K562 (cell line): ENCODE data around the gene GORASP1. TPM values are rescaled to one million over a fixed set of nuclear protein-coding genes. Genes with fewer than 3 reads are reported as not detected.

Source experiments
- ATAC-seq: fragments of 200-7000 bp; cut with Tn5 transposase; 3 replicates; pipeline ENCODE4 v1.9.1; 2020; ENCODE audit warnings: moderate library complexity
- BruUV-seq: library from RNA; stranded (reverse); fragments of 400-500 nt; replicated peaks from 2 replicates; lab custom pipeline; 2021; lab: Mats Ljungman, UMichigan
- CTCF ChIA-PET: fragments of 300-600 bp; formaldehyde crosslinking; extraction: SDS; loops from one replicate; lab custom pipeline; 2021; ENCODE audit warnings: low intra/inter-chr PET ratio; lab: Yijun Ruan, JAX
- POLR2A ChIA-PET: fragments of 300-600, 350-650 bp; sonication (Branson Sonifier 250); formaldehyde crosslinking; extraction: SDS; loops from one replicate; lab custom pipeline; 2021; ENCODE audit warnings: antibody characterized with exemption, inconsistent platforms; lab: Yijun Ruan, JAX
- DNase-seq, 4 experiments: peaks; one replicate each; pipeline versions ENCODE4 v3.0.0 to v3.0.0-alpha.2; 2011 to 2018; ENCODE audit warnings: low spot score in 3 of 4, mixed read lengths in 3 of 4; ENCODE audit errors: extremely low read depth in 1 of 4
- FAIRE-seq: peaks from 2 replicates; lab custom pipeline; 2011; peaks lifted over from hg19 to GRCh38; lab: Jason Lieb, UNC
- H2AFZ ChIP-seq: 2 replicates; pipeline ENCODE4 v1.6.0; 2011; ENCODE audit warnings: low read depth, low read length, control low read depth, inconsistent platforms
- H3K27ac ChIP-seq: fragments of 200-600 bp; 3 replicates; pipeline ENCODE4 v1.8.0; 2011; ENCODE audit warnings: low read depth, mild to moderate bottlenecking, control low read depth, inconsistent platforms, low read length, moderate library complexity, mixed read lengths; ENCODE audit errors: extremely low read depth
- H3K27me3 ChIP-seq, 2 experiments: fragments of 300-600 bp in 1 of 2; 2 replicates in 1 of 2; 3 replicates in 1 of 2; pipeline versions ENCODE4 v1.6.0 to v1.8.0; 2011; ENCODE audit warnings: inconsistent platforms in 2 of 2, low read length in 2 of 2, mild to moderate bottlenecking in 1 of 2, mixed read lengths in 1 of 2, moderate library complexity in 1 of 2; ENCODE audit not compliant: control insufficient read depth in 2 of 2, insufficient read depth in 2 of 2
- H3K36me3 ChIP-seq: fragments of 300-600 bp; 3 replicates; pipeline ENCODE4 v1.8.0; 2011; ENCODE audit warnings: mild to moderate bottlenecking, low read length, inconsistent platforms; ENCODE audit not compliant: control insufficient read depth, insufficient read depth
- H3K4me1 ChIP-seq, 2 experiments: fragments of 200-600 bp in 1 of 2; replicated peaks in 1 of 2; 2 replicates in 1 of 2; 3 replicates in 1 of 2; pipeline versions ENCODE4 v1.5.1 to v1.8.0; 2011; ENCODE audit warnings: inconsistent platforms in 2 of 2, low read length in 2 of 2, mild to moderate bottlenecking in 1 of 2, mixed read lengths in 1 of 2, moderate library complexity in 1 of 2; ENCODE audit not compliant: control insufficient read depth in 2 of 2, insufficient read depth in 2 of 2
- H3K4me2 ChIP-seq: 2 replicates; pipeline ENCODE4 v1.6.1; 2011; ENCODE audit warnings: low read length, control low read depth, inconsistent platforms, mixed read lengths; ENCODE audit not compliant: insufficient read depth
- H3K4me3 ChIP-seq: fragments of 200-600 bp; sonication (generic), shearing (Covaris generic); 2 replicates; pipeline ENCODE4 v1.5.1; 2016; ENCODE audit warnings: control low read depth, inconsistent platforms
- H3K79me2 ChIP-seq: fragments of 200-600 bp; 3 replicates; pipeline ENCODE4 v1.8.0; 2011; ENCODE audit warnings: low read length, inconsistent platforms; ENCODE audit not compliant: control insufficient read depth, insufficient read depth
- H3K9ac ChIP-seq, 2 experiments: 2 replicates each; pipeline versions ENCODE4 v1.6.0 to v1.6.1; 2011; ENCODE audit warnings: low read depth in 2 of 2, low read length in 2 of 2, control low read depth in 1 of 2, inconsistent platforms in 1 of 2, mild to moderate bottlenecking in 1 of 2, mixed read lengths in 1 of 2; ENCODE audit not compliant: insufficient read depth in 1 of 2
- H3K9me1 ChIP-seq: one replicate; pipeline ENCODE4 v1.6.0; 2011; ENCODE audit warnings: inconsistent platforms, mild to moderate bottlenecking, low read length, moderate library complexity; ENCODE audit not compliant: control insufficient read depth, insufficient read depth
- H3K9me3 ChIP-seq: replicated peaks from 2 replicates; pipeline ENCODE4 v1.5.1; 2011; ENCODE audit warnings: low read depth, low read length, inconsistent platforms; ENCODE audit not compliant: control insufficient read depth, insufficient read depth
- H4K20me1 ChIP-seq: replicated peaks from 2 replicates; pipeline ENCODE4 v1.6.1; 2011; ENCODE audit warnings: low read length, inconsistent platforms, mixed read lengths; ENCODE audit not compliant: control insufficient read depth, insufficient read depth
- KAT7 ChIP-seq: sonication (generic); formaldehyde crosslinking; IDR thresholded peaks from 2 replicates; pipeline ENCODE4 v1.8.0; 2022; ENCODE audit warnings: missing genetic modification reagents, mild to moderate bottlenecking, borderline replicate concordance
- KLF6 ChIP-seq: fragments of 250-450 bp; sonication (Bioruptor Pico); IDR thresholded peaks from 2 replicates; pipeline ENCODE4 v1.4.0; 2020; ENCODE audit warnings: mild to moderate bottlenecking, moderate library complexity, borderline replicate concordance
- LCOR ChIP-seq: sonication (generic); formaldehyde crosslinking; IDR thresholded peaks from 2 replicates; pipeline ENCODE4 v1.8.0; 2022; ENCODE audit warnings: mild to moderate bottlenecking, missing genetic modification reagents
- MEF2D ChIP-seq: conservative IDR thresholded peaks from 2 replicates; pipeline ENCODE4 v1.6.1; 2016; ENCODE audit warnings: low read depth, missing genetic modification characterization, missing compliant biosample characterization
- PHB ChIP-seq: fragments of 250-450 bp; sonication (Bioruptor Pico); IDR thresholded peaks from 2 replicates; pipeline ENCODE4 v1.5.0; 2021
- SAFB ChIP-seq: fragments of 200-400 bp; formaldehyde crosslinking; IDR thresholded peaks from 2 replicates; pipeline ENCODE4 v1.6.1; 2017; ENCODE audit warnings: low read depth, low read length, borderline replicate concordance
- TAL1 ChIP-seq: fragments of 450-650 bp; IDR thresholded peaks from 2 replicates; pipeline ENCODE4 v1.6.1; 2016; ENCODE audit warnings: mild to moderate bottlenecking
- TFAM ChIP-seq: fragments of 250-450 bp; sonication (Bioruptor Pico); conservative IDR thresholded peaks from 2 replicates; pipeline ENCODE4 v1.5.0; 2021; ENCODE audit warnings: mild to moderate bottlenecking, moderate library complexity
- ZKSCAN1 ChIP-seq: fragments of 150-350 bp; IDR thresholded peaks from 2 replicates; pipeline ENCODE4 v1.6.1; 2016; ENCODE audit warnings: low read depth, low read length
- ZNF165 ChIP-seq: fragments of 250-450 bp; sonication (Bioruptor Pico); IDR thresholded peaks from 2 replicates; pipeline ENCODE4 v1.4.0; 2020; ENCODE audit warnings: borderline replicate concordance
- ZNF347 ChIP-seq: fragments of 450-650 bp; formaldehyde crosslinking; IDR thresholded peaks from 2 replicates; pipeline ENCODE4 v1.4.0; 2020; ENCODE audit warnings: low read depth, mild to moderate bottlenecking, moderate library complexity
- ZNF696 ChIP-seq: fragments of 250-450 bp; sonication (Bioruptor Pico); conservative IDR thresholded peaks from 2 replicates; pipeline ENCODE4 v1.4.0; 2020; ENCODE audit warnings: mild to moderate bottlenecking, moderate library complexity
- ZNF717 ChIP-seq: fragments of 250-450 bp; sonication (Bioruptor Pico); IDR thresholded peaks from 2 replicates; pipeline ENCODE4 v1.5.0; 2021
- WGBS: fragments of 100-300 bp; shearing (Covaris generic); methylation state at CpG from one replicate; pipeline ENCODE4 v1.1.6; 2016; ENCODE audit warnings: low coverage, mixed read lengths; ENCODE audit not compliant: insufficient coverage; ENCODE audit errors: missing lambda C conversion rate; 5-methylcytosine and 5-hydroxymethylcytosine counted together
- in situ Hi-C: fragments of 300-500 bp; cut with MboI; formaldehyde crosslinking; loops from 4 replicates; pipeline ENCODE4 v1.15.0; 2018; ENCODE audit warnings: inconsistent platforms, mixed read lengths
- intact Hi-C: fragments of 100-400 bp; cut with micrococcal nuclease; formaldehyde crosslinking; loops from 2 replicates; pipeline ENCODE4 v1.14.2; 2022
- polyA plus RNA-seq, 8 experiments: library from polyadenylated mRNA; depleted of rRNA in 4 of 8; stranded (reverse) in 5 of 8; unstranded in 3 of 8; fragments of >200 nt; fragmentation: Nextera tagmentation in 2 of 8; fragmentation: Illumina TruSeq in 1 of 8; extraction: Ambion mirVana in 2 of 8; extraction: Trizol in 1 of 8; gene quantifications; 2 replicates each; pipeline versions ENCODE4 v1.2.1 to v1.2.3, GENCODE V29; 2011 to 2014; ENCODE audit warnings: inconsistent platforms in 1 of 8, missing spikeins in 1 of 8
- total RNA-seq, 7 experiments: library from RNA; depleted of rRNA in 6 of 7; stranded (reverse); fragments of >200 nt in 6 of 7; fragmentation: Illumina TruSeq in 2 of 7; extraction: Trizol in 2 of 7; gene quantifications; 2 replicates each; pipeline versions ENCODE4 v1.2.1 to v1.2.3, GENCODE V29; 2011 to 2021; ENCODE audit warnings: low replicate concordance in 1 of 7
- TF ChIP-seq, protein P1 (sequence below): IDR thresholded peaks from 2 replicates; pipeline ENCODE4 v1.6.1; 2016; ENCODE audit warnings: missing genetic modification characterization, missing compliant biosample characterization
- TF ChIP-seq, protein P2 (sequence below): fragments of 250-450 bp; sonication (Bioruptor Pico); IDR thresholded peaks from 2 replicates; pipeline ENCODE4 v1.4.0; 2020
- TF ChIP-seq, protein P3 (sequence below), 2 experiments: fragments of 150-350 bp in 1 of 2; IDR thresholded peaks; 2 replicates each; pipeline ENCODE4 v1.6.1; 2012 to 2016; ENCODE audit warnings: low read depth in 2 of 2, low read length in 2 of 2, mild to moderate bottlenecking in 1 of 2, moderate library complexity in 1 of 2

GORASP1 gene
- total and polyA plus RNA-seq, 9 of the 15 experiments (the other 6 are each of a cell fraction or from before 2014, with no cell fraction given): 8.4 to 87.9 (median 67.6) TPM

DNA sequence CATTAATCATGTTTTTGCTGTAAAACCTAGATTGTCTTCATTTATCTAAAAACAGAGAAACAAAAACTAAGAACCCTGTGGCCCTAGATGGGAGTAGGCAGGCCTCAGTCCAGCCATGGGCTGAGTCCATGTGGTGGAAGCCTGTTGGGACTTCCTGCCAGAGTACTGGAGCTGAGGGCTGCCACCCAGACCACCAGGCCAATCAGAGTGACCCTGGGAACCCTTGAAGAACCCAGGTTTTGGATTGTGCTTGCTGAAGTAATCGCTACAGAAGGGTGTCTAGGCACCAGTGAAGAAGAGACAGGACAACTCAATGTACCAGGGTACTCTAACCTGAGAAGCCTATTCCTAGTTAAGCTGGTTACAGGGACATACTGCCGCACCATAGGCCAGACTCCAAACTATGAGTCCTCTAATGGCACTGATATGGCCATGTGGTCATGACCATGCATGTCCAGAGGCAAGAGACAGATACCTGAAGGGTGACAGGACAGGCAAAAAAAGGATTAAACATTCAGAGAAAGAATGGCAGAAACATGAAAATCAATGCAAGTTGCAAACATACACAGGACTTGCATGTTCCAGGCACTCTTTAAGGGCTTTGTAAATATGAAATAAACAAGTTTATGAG lies 33.0 kb upstream of the GORASP1 start:
- peak; percentile 37 for ATAC-seq
- Histone ChIP-seq H4K20me1 (peaks cover 29% of the 10 kb centered on the region), H3K4me2 (no peak overlapping the region), H3K4me1 (peaks cover 8 to 23% of the 10 kb centered on the region in 2 experiments; a peak in 4 of 5 replicates), H3K27ac (no peak overlapping the region), H3K9me1 (no peaks in the 10 kb centered on the region), H3K9ac (no peak overlapping the region; a peak in 1 of 4 replicates), H3K79me2 (no peaks in the 10 kb centered on the region), H3K4me3 (no peak overlapping the region), H3K36me3 (peaks cover 55% of the 10 kb centered on the region), H3K27me3 (no peaks in the 10 kb centered on the region), H2AFZ (no peak overlapping the region), H3K9me3 (no peaks in the 10 kb centered on the region)
- ChIA-PET POLR2A (interaction anchor here (0.5 to 2.5 kb wide), 8 partner anchors 8 to 78 kb away, joined by 3 to 21 read pairs (median 4); no protein-coding TSS in a partner anchor), CTCF (no interaction called here)
- no peak for DNase-seq
- peak; percentile 61 for FAIRE-seq
- no peak for TF ChIP-seq ZNF717 (CRISPR knock-in tag)
- TF ChIP-seq ZNF347 (CRISPR knock-in tag): no peak
- TF ChIP-seq LCOR (CRISPR knock-in tag): no peak
- no peak for TF ChIP-seq PHB (CRISPR knock-in tag)
- no peak for TF ChIP-seq ZNF165 (CRISPR knock-in tag)
- TF ChIP-seq MEF2D: no peak
- TF ChIP-seq, protein P1, sequence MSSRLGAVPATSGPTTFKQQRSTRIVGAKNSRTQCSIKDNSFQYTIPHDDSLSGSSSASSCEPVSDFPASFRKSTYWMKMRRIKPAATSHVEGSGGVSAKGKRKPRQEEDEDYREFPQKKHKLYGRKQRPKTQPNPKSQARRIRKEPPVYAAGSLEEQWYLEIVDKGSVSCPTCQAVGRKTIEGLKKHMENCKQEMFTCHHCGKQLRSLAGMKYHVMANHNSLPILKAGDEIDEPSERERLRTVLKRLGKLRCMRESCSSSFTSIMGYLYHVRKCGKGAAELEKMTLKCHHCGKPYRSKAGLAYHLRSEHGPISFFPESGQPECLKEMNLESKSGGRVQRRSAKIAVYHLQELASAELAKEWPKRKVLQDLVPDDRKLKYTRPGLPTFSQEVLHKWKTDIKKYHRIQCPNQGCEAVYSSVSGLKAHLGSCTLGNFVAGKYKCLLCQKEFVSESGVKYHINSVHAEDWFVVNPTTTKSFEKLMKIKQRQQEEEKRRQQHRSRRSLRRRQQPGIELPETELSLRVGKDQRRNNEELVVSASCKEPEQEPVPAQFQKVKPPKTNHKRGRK (tag): no peak
- TF ChIP-seq, protein P2, sequence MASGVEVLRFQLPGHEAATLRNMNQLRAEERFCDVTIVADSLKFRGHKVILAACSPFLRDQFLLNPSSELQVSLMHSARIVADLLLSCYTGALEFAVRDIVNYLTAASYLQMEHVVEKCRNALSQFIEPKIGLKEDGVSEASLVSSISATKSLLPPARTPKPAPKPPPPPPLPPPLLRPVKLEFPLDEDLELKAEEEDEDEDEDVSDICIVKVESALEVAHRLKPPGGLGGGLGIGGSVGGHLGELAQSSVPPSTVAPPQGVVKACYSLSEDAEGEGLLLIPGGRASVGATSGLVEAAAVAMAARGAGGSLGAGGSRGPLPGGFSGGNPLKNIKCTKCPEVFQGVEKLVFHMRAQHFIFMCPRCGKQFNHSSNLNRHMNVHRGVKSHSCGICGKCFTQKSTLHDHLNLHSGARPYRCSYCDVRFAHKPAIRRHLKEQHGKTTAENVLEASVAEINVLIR (CRISPR knock-in tag): no peak
- TF ChIP-seq TAL1: no peak
- no peak for TF ChIP-seq SAFB
- TF ChIP-seq, protein P3, sequence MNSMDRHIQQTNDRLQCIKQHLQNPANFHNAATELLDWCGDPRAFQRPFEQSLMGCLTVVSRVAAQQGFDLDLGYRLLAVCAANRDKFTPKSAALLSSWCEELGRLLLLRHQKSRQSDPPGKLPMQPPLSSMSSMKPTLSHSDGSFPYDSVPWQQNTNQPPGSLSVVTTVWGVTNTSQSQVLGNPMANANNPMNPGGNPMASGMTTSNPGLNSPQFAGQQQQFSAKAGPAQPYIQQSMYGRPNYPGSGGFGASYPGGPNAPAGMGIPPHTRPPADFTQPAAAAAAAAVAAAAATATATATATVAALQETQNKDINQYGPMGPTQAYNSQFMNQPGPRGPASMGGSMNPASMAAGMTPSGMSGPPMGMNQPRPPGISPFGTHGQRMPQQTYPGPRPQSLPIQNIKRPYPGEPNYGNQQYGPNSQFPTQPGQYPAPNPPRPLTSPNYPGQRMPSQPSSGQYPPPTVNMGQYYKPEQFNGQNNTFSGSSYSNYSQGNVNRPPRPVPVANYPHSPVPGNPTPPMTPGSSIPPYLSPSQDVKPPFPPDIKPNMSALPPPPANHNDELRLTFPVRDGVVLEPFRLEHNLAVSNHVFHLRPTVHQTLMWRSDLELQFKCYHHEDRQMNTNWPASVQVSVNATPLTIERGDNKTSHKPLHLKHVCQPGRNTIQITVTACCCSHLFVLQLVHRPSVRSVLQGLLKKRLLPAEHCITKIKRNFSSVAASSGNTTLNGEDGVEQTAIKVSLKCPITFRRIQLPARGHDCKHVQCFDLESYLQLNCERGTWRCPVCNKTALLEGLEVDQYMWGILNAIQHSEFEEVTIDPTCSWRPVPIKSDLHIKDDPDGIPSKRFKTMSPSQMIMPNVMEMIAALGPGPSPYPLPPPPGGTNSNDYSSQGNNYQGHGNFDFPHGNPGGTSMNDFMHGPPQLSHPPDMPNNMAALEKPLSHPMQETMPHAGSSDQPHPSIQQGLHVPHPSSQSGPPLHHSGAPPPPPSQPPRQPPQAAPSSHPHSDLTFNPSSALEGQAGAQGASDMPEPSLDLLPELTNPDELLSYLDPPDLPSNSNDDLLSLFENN (IDR thresholded peaks at IDR 0.05; ENCODE audit: low read depth in 2 of 2, low read length in 2 of 2): no peak
- TF ChIP-seq KAT7 (CRISPR knock-in tag): no peak
- no peak for TF ChIP-seq TFAM (CRISPR knock-in tag)
- TF ChIP-seq ZNF696: no peak
- no peak for TF ChIP-seq KLF6 (CRISPR knock-in tag)
- no peak for TF ChIP-seq ZKSCAN1
- BruUV-seq: no TSS peak
- intact Hi-C loops: no loop called here
- in situ Hi-C loops: no loop called here
- 79% methylated on average over 2 of the region's 2 CpGs for WGBS
